Prostate gland (tissue), 2 donors: Measurements from ENCODE around the gene AGBL4.

Source experiments
- POLR2A ChIP-seq: fragments of 450-650 bp; IDR thresholded peaks from one replicate; pipeline ENCODE4 v1.6.1; 2016; ENCODE audit warnings: antibody characterized with exemption, mild to moderate bottlenecking
- TF ChIP-seq, protein P1 (sequence below), 4 experiments: fragments of 200-600 bp in 2 of 4; fragments of 450-650 bp in 2 of 4; sonication (generic) in 2 of 4; IDR thresholded peaks; 1 replicate in 3 of 4; 2 replicates in 1 of 4; pipeline ENCODE4 v1.5.1; 2016 to 2019; ENCODE audit warnings: antibody characterized with exemption in 4 of 4, mild to moderate bottlenecking in 2 of 4, moderate library complexity in 2 of 4

DNA sequence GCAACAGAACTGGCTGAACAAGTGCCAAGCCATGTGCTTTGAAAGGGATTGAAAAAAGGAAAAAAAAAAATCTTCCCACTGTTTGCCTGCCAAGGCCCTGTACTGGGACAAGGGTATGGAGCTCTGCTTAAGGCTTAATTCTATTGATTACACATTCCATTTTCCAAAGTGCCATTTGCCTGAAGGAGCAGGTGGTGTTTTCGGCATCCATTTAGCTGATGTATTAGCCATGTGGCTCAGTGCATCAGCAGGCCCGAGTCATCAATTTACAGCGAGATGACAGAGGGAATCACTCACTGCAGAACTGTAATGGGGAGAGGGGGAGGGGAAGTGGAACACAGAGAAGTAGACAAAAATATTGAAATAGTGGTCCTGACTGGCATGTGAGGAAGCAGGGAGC lies 1102.9 kb downstream of the AGBL4 start:
- TF ChIP-seq, protein P1, sequence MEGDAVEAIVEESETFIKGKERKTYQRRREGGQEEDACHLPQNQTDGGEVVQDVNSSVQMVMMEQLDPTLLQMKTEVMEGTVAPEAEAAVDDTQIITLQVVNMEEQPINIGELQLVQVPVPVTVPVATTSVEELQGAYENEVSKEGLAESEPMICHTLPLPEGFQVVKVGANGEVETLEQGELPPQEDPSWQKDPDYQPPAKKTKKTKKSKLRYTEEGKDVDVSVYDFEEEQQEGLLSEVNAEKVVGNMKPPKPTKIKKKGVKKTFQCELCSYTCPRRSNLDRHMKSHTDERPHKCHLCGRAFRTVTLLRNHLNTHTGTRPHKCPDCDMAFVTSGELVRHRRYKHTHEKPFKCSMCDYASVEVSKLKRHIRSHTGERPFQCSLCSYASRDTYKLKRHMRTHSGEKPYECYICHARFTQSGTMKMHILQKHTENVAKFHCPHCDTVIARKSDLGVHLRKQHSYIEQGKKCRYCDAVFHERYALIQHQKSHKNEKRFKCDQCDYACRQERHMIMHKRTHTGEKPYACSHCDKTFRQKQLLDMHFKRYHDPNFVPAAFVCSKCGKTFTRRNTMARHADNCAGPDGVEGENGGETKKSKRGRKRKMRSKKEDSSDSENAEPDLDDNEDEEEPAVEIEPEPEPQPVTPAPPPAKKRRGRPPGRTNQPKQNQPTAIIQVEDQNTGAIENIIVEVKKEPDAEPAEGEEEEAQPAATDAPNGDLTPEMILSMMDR (IDR thresholded peaks at IDR 0.05) = no peak
- no peak for TF ChIP-seq POLR2A
